Esophagus (tissue), 2 donors: Measurements from ENCODE around the gene KCNJ12. TPM values are rescaled to one million over a fixed set of nuclear protein-coding genes. Genes with fewer than 3 reads are reported as not detected.
"Not testable (repeated sequence)": the region's sequence is repeated elsewhere in the genome, so short reads cannot be mapped to it uniquely, and the experiment has no call there.

Experiments
- H3K27ac ChIP-seq, 2 donors: one replicate each; pipeline ENCODE4 v1.5.1; 2013; ENCODE audit warnings: low read depth in 2 of 2, mild to moderate bottlenecking in 2 of 2, inconsistent platforms in 1 of 2, low read length in 1 of 2, moderate library complexity in 1 of 2
- H3K27me3 ChIP-seq, 2 donors: one replicate each; pipeline ENCODE4 v1.6.1; 2013; ENCODE audit warnings: low read length in 2 of 2, control low read depth in 1 of 2, mild to moderate bottlenecking in 1 of 2; ENCODE audit not compliant: insufficient read depth in 2 of 2, control insufficient read depth in 1 of 2
- H3K36me3 ChIP-seq, 2 donors: one replicate each; pipeline ENCODE4 v1.6.1; 2013; ENCODE audit warnings: low read length in 1 of 2; ENCODE audit not compliant: control insufficient read depth in 2 of 2, insufficient read depth in 2 of 2
- H3K4me1 ChIP-seq, 2 donors: one replicate each; pipeline ENCODE4 v1.6.1; 2013; ENCODE audit warnings: low read length in 1 of 2; ENCODE audit not compliant: control insufficient read depth in 2 of 2, insufficient read depth in 2 of 2
- H3K4me3 ChIP-seq, 2 donors: one replicate each; pipeline ENCODE4 v1.5.1; 2013; ENCODE audit warnings: low read length in 2 of 2, mild to moderate bottlenecking in 2 of 2, low read depth in 1 of 2, moderate library complexity in 1 of 2
- H3K9me3 ChIP-seq, 2 donors: one replicate each; pipeline ENCODE4 v1.6.1; 2013; ENCODE audit warnings: mild to moderate bottlenecking in 2 of 2, low read depth in 1 of 2, low read length in 1 of 2, moderate library complexity in 1 of 2; ENCODE audit not compliant: control insufficient read depth in 2 of 2, insufficient read depth in 1 of 2
- WGBS, 2 donors: extraction: QIAGEN DNeasy Blood & Tissue Kit; methylation state at CpG; one replicate each; pipeline ENCODE4 v1.1.7; 2013; 5-methylcytosine and 5-hydroxymethylcytosine counted together
- polyA plus RNA-seq, 2 donors: library from polyadenylated mRNA; stranded (reverse); fragments of 200-250 nt; gene quantifications; one replicate each; pipeline ENCODE4 v1.2.3, GENCODE V29; 2013
- donor health status: healthy with polysubstance abuse.
- donor health status: Bipolar disorder and iron deficiency.

The KCNJ12 gene
- polyA plus RNA-seq, 2 donors: 0.06 to 0.09 TPM

DNA sequence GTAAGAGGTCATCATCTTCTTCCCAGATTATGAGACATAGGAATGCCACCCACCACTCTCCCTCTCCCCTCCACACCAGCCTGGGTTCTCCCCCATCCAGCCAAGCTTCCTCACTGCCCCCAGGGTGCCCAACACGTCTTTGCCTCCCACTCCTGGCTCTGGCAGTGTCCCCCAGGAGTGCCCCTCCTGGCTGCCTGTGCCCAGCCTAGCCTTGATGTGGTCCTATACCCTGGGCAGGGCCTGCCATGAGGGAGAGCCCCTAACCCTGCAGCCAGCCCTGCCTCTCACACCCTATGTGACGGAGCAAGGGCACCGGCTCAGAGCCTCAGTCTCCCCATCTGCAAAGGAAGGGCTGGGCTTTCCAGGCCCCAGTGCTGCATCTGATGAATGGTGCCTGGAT lies 33.8 kb downstream of the KCNJ12 start:
- H3K36me3 ChIP-seq, H3K4me1 ChIP-seq, H3K9me3 ChIP-seq, H3K27me3 ChIP-seq, H3K4me3 ChIP-seq, H3K27ac ChIP-seq: not testable (repeated sequence)
- 80 to 90% methylated on average over 3 of the region's 3 CpGs for WGBS, 2 donors

DNA sequence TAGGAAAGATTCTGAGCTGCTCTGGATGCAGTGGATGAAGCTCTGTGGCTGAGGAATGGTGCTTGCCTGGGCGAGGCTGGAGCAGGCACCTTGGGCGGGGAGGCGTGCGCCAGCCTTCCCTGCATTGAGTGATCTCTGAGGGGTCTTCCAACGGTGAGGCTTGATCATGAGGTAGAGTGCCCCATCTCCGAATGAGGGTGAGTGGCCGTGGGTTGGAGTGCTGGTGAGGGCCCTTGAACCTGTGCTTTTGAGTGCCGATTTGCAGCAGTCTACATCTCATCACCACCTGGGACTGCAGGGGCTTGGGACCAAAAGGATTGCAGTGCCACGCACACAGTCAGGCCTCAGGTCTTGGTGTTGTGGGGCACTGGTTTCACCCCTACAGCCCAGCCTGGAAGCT lies 34.2 kb downstream of the KCNJ12 start:
- H3K27ac ChIP-seq, H3K9me3 ChIP-seq, H3K36me3 ChIP-seq, H3K4me3 ChIP-seq, H3K4me1 ChIP-seq, H3K27me3 ChIP-seq: not testable (repeated sequence)
- 79 to 80% methylated on average over 8 to 9 of the region's 9 CpGs for WGBS, 2 donors

DNA sequence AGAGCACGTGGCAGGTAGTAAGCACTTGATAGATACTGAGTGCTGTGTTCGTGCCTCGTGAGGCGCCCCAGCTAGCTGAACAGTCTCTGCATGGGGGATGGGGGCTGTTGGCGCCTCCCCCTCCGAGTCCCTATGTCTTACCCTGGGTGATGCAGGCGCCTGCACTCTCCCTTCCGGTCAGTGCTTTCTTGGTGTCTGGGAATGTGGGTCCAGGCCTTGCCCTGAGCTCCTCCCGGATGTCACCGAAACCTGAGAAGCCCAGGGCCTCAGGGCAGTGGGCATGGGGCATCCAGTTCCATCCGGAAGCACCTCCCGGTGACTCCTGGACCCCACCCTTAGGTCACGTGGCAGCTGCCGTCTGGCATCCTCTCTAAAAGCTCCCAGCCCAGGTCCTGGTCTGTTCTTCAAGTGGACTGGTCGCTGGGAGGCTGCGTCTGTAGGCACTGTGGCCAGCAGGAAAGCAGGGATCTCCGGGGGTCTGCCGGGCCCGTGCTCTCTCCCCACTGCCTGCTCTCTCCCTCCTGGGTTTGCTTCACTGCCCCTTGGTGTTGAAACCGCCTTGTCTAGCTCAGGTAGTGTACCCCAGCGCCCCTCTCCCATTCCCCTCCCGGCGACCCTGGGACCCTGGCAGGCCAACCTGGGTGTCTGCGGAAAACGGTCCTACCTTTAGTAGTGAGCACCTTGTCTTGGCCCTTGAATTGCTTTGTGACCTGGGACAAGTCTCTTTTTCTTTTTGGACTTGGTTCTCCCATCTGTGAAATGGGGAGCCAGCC lies 34.9 kb downstream of the KCNJ12 start:
- H3K4me1 ChIP-seq, H3K36me3 ChIP-seq, H3K27ac ChIP-seq, H3K9me3 ChIP-seq, H3K4me3 ChIP-seq, H3K27me3 ChIP-seq: not testable (repeated sequence)
- WGBS, 2 donors: 81 to 85% methylated on average over 21 to 24 of the region's 25 CpGs

DNA sequence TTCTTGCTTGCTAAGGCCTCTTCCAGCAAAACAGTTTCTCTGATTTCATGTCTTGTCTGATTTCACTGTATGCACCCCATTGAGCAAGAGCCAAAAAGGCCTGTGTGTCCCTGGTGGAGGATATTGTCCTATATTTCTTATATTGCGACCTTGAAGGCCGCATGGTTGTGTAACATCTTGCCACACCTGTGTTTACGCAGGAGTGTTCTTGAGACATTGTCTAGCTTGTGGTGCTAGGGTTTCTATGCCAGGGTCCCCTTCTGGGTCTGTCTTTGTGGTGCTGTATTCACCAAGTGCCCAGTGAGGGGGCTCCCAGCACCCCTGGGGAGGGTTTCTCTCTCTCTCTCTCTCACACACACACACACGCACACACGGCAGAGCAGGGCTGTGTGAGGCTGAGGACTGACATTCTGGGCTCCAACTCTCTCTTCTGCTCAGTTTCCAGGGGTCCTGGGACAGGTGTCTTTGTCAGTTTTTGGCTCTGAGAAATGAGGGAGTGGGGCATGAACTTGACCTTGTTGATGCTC lies 35.6 kb downstream of the KCNJ12 start:
- not testable (repeated sequence) for H3K27ac ChIP-seq, H3K4me3 ChIP-seq, H3K36me3 ChIP-seq, H3K4me1 ChIP-seq, H3K9me3 ChIP-seq, H3K27me3 ChIP-seq
- WGBS, 2 donors: 78 to 85% methylated on average over 5 of the region's 5 CpGs

DNA sequence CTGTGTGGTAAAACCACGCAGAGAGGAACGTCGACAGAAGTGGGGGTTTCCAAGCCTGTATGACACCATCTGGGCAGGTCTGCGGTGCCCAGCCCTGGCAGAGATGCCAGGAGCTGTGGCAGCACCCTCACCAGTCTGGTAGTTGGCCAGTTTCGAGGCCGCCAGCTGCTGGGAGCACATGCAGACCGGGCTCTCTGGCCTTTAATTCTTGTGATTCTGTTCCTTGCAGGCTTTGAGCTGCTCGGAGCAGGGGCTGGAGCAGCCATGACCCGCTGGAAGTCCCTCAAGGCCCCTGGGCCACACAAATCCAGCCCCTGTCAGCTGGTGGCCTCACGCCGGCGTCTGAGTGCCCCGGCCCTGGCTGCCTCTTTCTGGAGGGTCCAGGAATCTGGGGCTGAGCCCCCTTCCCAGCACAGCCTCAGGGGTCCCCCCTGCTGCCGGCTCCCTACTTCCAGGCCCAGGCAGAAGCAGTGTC lies 36.1 kb downstream of the KCNJ12 start:
- not testable (repeated sequence) for H3K27me3 ChIP-seq, H3K4me3 ChIP-seq, H3K36me3 ChIP-seq, H3K4me1 ChIP-seq, H3K27ac ChIP-seq, H3K9me3 ChIP-seq
- WGBS, 2 donors: 60 to 67% methylated on average over 12 to 14 of the region's 14 CpGs

DNA sequence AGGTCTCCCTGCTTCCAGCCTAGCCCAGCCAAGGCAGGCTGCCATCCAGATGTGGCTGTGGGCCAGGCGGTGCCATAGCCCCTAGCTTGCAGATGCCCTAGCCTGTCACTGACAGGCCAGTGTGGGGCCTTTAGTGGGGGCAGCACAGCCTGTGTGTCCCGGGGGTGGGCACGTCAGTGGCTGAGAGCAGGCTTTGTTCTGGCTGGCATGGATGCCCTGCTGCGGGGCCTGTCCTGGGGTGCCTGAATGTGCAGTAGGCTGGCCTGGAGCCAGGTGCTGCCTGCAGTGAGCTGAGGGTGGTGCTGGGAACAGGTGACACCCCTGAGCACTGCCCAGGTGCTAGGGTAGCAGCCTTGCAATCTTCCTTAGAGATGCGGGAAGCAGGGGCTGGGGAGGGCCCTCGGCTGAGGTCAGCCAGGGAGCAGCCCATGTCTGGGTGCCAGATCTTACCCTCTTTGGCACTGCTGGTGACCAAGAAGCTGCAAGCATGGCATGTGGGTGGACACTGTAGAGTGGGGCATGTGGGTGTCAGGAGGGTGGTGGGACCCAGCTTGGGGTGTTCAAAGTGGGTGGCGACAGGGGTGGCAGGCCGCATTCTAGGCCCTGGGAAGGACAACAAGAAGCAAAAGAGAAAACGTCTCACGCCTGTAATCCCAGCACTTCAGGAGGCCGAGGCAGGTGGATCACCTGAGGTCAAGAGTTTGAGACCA lies 37.6 kb downstream of the KCNJ12 start:
- not testable (repeated sequence) for H3K27me3 ChIP-seq, H3K4me1 ChIP-seq
- 57 to 64% methylated on average over 6 to 7 of the region's 11 CpGs for WGBS, 2 donors

DNA sequence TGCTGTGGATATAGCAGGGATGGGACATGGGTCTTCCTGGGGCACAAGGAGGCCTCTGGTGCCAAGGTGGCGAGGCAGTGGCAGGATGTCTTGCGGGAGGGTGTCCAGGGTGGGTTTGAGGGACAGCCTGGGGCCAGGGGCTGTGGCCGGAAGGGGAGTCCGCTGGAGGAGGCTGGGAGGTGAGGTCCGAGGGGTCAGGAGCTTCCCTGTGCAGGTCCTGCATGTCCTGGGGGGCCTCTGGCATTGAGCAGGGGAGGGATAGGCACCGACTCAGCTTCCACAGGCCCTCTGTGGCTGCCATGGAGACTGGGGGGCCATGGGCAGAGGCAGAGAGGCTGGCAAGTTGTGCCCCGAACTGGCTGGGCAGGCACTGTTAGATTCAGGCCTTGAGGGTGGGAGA lies 38.5 kb downstream of the KCNJ12 start:
- not testable (repeated sequence) for H3K36me3 ChIP-seq, H3K4me1 ChIP-seq, H3K4me3 ChIP-seq, H3K27me3 ChIP-seq, H3K9me3 ChIP-seq, H3K27ac ChIP-seq
- 65 to 70% methylated on average over 5 to 7 of the region's 7 CpGs for WGBS, 2 donors

More for the DNA sequence above, 37.6 kb downstream of the KCNJ12 start:
- not testable (repeated sequence) for H3K9me3 ChIP-seq, H3K4me3 ChIP-seq, H3K36me3 ChIP-seq, H3K27ac ChIP-seq

DNA sequence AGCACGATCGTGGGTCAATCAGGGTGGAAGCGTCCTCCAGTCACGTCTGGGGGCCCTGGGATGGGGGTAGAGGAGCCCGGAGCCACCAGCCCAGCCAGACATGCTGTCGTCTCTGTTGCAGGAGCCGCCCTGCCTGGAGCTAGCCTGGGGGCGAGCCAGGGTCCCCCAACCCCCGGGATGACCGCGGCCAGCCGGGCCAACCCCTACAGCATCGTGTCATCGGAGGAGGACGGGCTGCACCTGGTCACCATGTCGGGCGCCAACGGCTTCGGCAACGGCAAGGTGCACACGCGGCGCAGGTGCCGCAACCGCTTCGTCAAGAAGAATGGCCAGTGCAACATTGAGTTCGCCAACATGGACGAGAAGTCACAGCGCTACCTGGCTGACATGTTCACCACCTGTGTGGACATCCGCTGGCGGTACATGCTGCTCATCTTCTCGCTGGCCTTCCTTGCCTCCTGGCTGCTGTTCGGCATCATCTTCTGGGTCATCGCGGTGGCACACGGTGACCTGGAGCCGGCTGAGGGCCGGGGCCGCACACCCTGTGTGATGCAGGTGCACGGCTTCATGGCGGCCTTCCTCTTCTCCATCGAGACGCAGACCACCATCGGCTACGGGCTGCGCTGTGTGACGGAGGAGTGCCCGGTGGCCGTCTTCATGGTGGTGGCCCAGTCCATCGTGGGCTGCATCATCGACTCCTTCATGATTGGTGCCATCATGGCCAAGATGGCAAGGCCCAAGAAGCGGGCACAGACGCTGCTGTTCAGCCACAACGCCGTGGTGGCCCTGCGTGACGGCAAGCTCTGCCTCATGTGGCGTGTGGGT lies 39.2 kb downstream of the KCNJ12 start:
- H3K9me3 ChIP-seq, H3K27me3 ChIP-seq, H3K4me3 ChIP-seq, H3K36me3 ChIP-seq, H3K27ac ChIP-seq, H3K4me1 ChIP-seq: not testable (repeated sequence)
- WGBS, 2 donors: 89 to 90% methylated on average over 56 to 58 of the region's 58 CpGs

DNA sequence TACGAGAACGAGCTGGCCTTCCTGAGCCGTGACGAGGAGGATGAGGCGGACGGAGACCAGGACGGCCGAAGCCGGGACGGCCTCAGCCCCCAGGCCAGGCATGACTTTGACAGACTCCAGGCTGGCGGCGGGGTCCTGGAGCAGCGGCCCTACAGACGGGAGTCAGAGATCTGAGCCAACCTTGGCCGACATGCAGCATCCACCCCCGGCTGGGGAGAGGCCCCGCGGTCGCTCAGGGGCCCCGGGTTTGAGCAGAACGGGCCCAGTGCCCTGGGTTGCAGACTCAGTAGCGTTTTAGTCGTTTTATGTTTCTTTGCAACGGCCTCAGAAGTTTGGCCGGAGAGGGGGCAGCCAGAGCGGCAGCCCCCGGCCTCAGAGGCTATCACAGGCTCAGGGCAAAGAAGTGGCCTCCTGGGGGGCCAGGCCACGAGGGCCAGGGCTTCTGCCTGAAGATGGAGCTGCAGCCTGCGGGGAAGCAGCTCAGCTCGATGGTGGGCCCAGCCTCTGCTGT lies 40.4 kb downstream of the KCNJ12 start:
- not testable (repeated sequence) for H3K36me3 ChIP-seq, H3K27me3 ChIP-seq, H3K4me3 ChIP-seq, H3K27ac ChIP-seq, H3K4me1 ChIP-seq, H3K9me3 ChIP-seq
- 69 to 79% methylated on average over 28 to 30 of the region's 30 CpGs for WGBS, 2 donors
